HS-5 (cell line): ENCODE measurements around the gene SIK2.
"Not testable (repeated sequence)": the region's sequence is repeated elsewhere in the genome, so short reads cannot be mapped to it uniquely, and the experiment has no call there.

Source experiments
- DNase-seq: peaks from one replicate; pipeline ENCODE4 v3.0.0-alpha.2; 2012; ENCODE audit warnings: low read depth

Gene SIK2

GRCh38 chr11:111627591-111627990 is 25.3 kb downstream of the SIK2 start:
- no peak for DNase-seq

GRCh38 chr11:111629499-111629898 is 27.2 kb downstream of the SIK2 start:
- no peak for DNase-seq

- no peak for DNase-seq
Measured at GRCh38 chr11:111631024-111631665, 28.9 kb downstream of the SIK2 start.

- DNase-seq, result peak; percentile 71
Measured at GRCh38 chr11:111631666-111632039, 29.4 kb downstream of the SIK2 start.

- DNase-seq, result no peak
Measured at GRCh38 chr11:111632516-111633220, 30.4 kb downstream of the SIK2 start.

- DNase-seq, result no peak
Measured at GRCh38 chr11:111633248-111633647, 31.0 kb downstream of the SIK2 start.

- no peak for DNase-seq
Measured at GRCh38 chr11:111633756-111634362, 31.6 kb downstream of the SIK2 start.

- DNase-seq, result no peak
Measured at GRCh38 chr11:111634981-111635705, 32.9 kb downstream of the SIK2 start.

- no peak for DNase-seq
Measured at GRCh38 chr11:111635706-111636045, 33.4 kb downstream of the SIK2 start.

- DNase-seq, result no peak
Measured at GRCh38 chr11:111637885-111638284, 35.6 kb downstream of the SIK2 start.

- no peak for DNase-seq
Measured at GRCh38 chr11:111639226-111639925, 37.1 kb downstream of the SIK2 start.

GRCh38 chr11:111641339-111642015 is 39.2 kb downstream of the SIK2 start:
- no peak for DNase-seq

- DNase-seq, result no peak
Measured at GRCh38 chr11:111642542-111642941, 40.3 kb downstream of the SIK2 start.

GRCh38 chr11:111644922-111645321 is 42.7 kb downstream of the SIK2 start:
- no peak for DNase-seq

- DNase-seq, result no peak
Measured at GRCh38 chr11:111645657-111646316, 43.5 kb downstream of the SIK2 start.

- DNase-seq, result not testable (repeated sequence)
Measured at GRCh38 chr11:111651336-111651735, 49.1 kb downstream of the SIK2 start.

- no peak for DNase-seq
Measured at GRCh38 chr11:111652184-111652583, 49.9 kb downstream of the SIK2 start.

- DNase-seq, result no peak
Measured at GRCh38 chr11:111654601-111655000, 52.4 kb downstream of the SIK2 start.

- DNase-seq, result no peak
Measured at GRCh38 chr11:111655924-111656323, 53.7 kb downstream of the SIK2 start.

- not testable (repeated sequence) for DNase-seq
Measured at GRCh38 chr11:111657905-111658304, 55.7 kb downstream of the SIK2 start.

- not testable (repeated sequence) for DNase-seq
Measured at GRCh38 chr11:111658493-111658892, 56.2 kb downstream of the SIK2 start.
